Suprapubic skin (tissue), 4 donors: ENCODE data around the gene ABHD12B. TPM values are rescaled to one million over a fixed set of nuclear protein-coding genes. Genes with fewer than 3 reads are reported as not detected.
"Not testable (repeated sequence)": the region's sequence is repeated elsewhere in the genome, so short reads cannot be mapped to it uniquely, and the experiment has no call there.

Experiments
- DNase-seq, 2 donors: peaks; one replicate each; pipeline ENCODE4 v3.0.0-alpha.2; 2019; ENCODE audit warnings: low spot score in 2 of 2
- H3K27ac ChIP-seq: fragments of 200-600 bp; sonication (generic); one replicate; pipeline ENCODE4 v1.5.1; 2019
- H3K27me3 ChIP-seq: fragments of 200-600 bp; sonication (generic); one replicate; pipeline ENCODE4 v1.5.1; 2019
- H3K36me3 ChIP-seq: fragments of 200-600 bp; sonication (generic); one replicate; pipeline ENCODE4 v1.5.1; 2019
- H3K4me1 ChIP-seq: fragments of 200-600 bp; sonication (generic); one replicate; pipeline ENCODE4 v1.5.1; 2019
- H3K4me3 ChIP-seq: fragments of 200-600 bp; sonication (generic); one replicate; pipeline ENCODE4 v1.5.1; 2019; ENCODE audit warnings: mild to moderate bottlenecking
- H3K9me3 ChIP-seq: fragments of 200-600 bp; sonication (generic); one replicate; pipeline ENCODE4 v1.5.1; 2019
- CTCF ChIP-seq, 2 donors: fragments of 200-600 bp in 1 of 2; fragments of 450-650 bp in 1 of 2; sonication (generic) in 1 of 2; IDR thresholded peaks; one replicate each; pipeline ENCODE4 v1.5.1; 2016 to 2019; ENCODE audit warnings: antibody characterized with exemption in 2 of 2, mild to moderate bottlenecking in 1 of 2, moderate library complexity in 1 of 2
- EP300 ChIP-seq: sonication (generic); formaldehyde crosslinking; IDR thresholded peaks from one replicate; pipeline ENCODE4 v1.6.1; 2017; ENCODE audit warnings: antibody characterized with exemption
- POLR2A ChIP-seq, 2 donors: fragments of 450-650 bp; IDR thresholded peaks; one replicate each; pipeline ENCODE4 v1.6.1; 2017; ENCODE audit warnings: antibody characterized with exemption in 2 of 2, mild to moderate bottlenecking in 2 of 2, moderate library complexity in 2 of 2
- POLR2AphosphoS5 ChIP-seq, 3 donors: sonication (generic); formaldehyde crosslinking; IDR thresholded peaks; one replicate each; pipeline ENCODE4 v1.6.1; 2017; ENCODE audit warnings: antibody characterized with exemption in 3 of 3
- WGBS: methylation state at CpG from one replicate; pipeline ENCODE4 v1.1.5; 2018; 5-methylcytosine and 5-hydroxymethylcytosine counted together
- total RNA-seq, 4 donors: library from RNA; depleted of rRNA; stranded (reverse); fragments of >200 nt; gene quantifications; one replicate each; pipeline ENCODE4 v1.1.0, GENCODE V29; 2016

ABHD12B gene
- total RNA-seq, 4 donors from 2014 or later = 9.1 to 32.0 (median 25.2) TPM

GRCh38 chr14:50917449-50917848, 45.6 kb downstream of the ABHD12B start:
- no peak overlapping the region for H3K27ac ChIP-seq
- H3K9me3 ChIP-seq = no peaks in the 10 kb centered on the region
- no peak for TF ChIP-seq CTCF (IDR thresholded peaks at IDR 0.05)
- no peak for TF ChIP-seq POLR2AphosphoS5 (IDR thresholded peaks at IDR 0.05)
- TF ChIP-seq POLR2A (IDR thresholded peaks at IDR 0.05) = no peak
- TF ChIP-seq EP300 = no peak
- H3K4me1 ChIP-seq = no peaks in the 10 kb centered on the region
- H3K27me3 ChIP-seq = no peaks in the 10 kb centered on the region
- peaks cover 81% of the 10 kb centered on the region for H3K36me3 ChIP-seq
- H3K4me3 ChIP-seq = no peak overlapping the region
- 87% methylated on average over 6 of the region's 6 CpGs for WGBS
- DNase-seq = no peak

- 89% methylated on average over 5 of the region's 5 CpGs for WGBS
- peaks cover 69% of the 10 kb centered on the region for H3K36me3 ChIP-seq
- not testable (repeated sequence) for H3K9me3 ChIP-seq, DNase-seq, H3K27ac ChIP-seq, H3K27me3 ChIP-seq, H3K4me3 ChIP-seq, H3K4me1 ChIP-seq
Measured at GRCh38 chr14:50919524-50919923, 47.7 kb downstream of the ABHD12B start.

GRCh38 chr14:50920482-50921230, 48.8 kb downstream of the ABHD12B start:
- H3K4me3 ChIP-seq = no peak overlapping the region
- 79% methylated on average over 9 of the region's 9 CpGs for WGBS
- H3K9me3 ChIP-seq = no peaks in the 10 kb centered on the region
- no peaks in the 10 kb centered on the region for H3K27me3 ChIP-seq
- TF ChIP-seq POLR2AphosphoS5 (IDR thresholded peaks at IDR 0.05) = no peak
- TF ChIP-seq EP300 = no peak
- H3K36me3 ChIP-seq = peaks cover 62% of the 10 kb centered on the region
- no peaks in the 10 kb centered on the region for H3K4me1 ChIP-seq
- no peak for DNase-seq
- no peak overlapping the region for H3K27ac ChIP-seq

- no peaks in the 10 kb centered on the region for H3K27me3 ChIP-seq
- H3K4me1 ChIP-seq = no peaks in the 10 kb centered on the region
- H3K4me3 ChIP-seq = no peak overlapping the region
- peaks cover 51% of the 10 kb centered on the region for H3K36me3 ChIP-seq
- DNase-seq = no peak
- WGBS = 76% methylated on average over 2 of the region's 2 CpGs
- no peak overlapping the region for H3K27ac ChIP-seq
- TF ChIP-seq EP300 = no peak
- TF ChIP-seq POLR2AphosphoS5 (IDR thresholded peaks at IDR 0.05) = no peak
- no peak for TF ChIP-seq POLR2A (IDR thresholded peaks at IDR 0.05)
- no peak for TF ChIP-seq CTCF (IDR thresholded peaks at IDR 0.05)
- H3K9me3 ChIP-seq = no peaks in the 10 kb centered on the region
Measured at GRCh38 chr14:50922803-50923202, 51.0 kb downstream of the ABHD12B start.

GRCh38 chr14:50924236-50924635, 52.4 kb downstream of the ABHD12B start:
- Histone ChIP-seq H3K4me1 (no peaks in the 10 kb centered on the region), H3K36me3 (peaks cover 52% of the 10 kb centered on the region), H3K9me3 (no peaks in the 10 kb centered on the region), H3K4me3 (no peak overlapping the region), H3K27ac (no peak overlapping the region), H3K27me3 (no peaks in the 10 kb centered on the region)
- WGBS = 58% methylated on average over 6 of the region's 6 CpGs
- TF ChIP-seq EP300 (no peak), CTCF (IDR thresholded peaks at IDR 0.05) (no peak), POLR2A (IDR thresholded peaks at IDR 0.05) (no peak), POLR2AphosphoS5 (IDR thresholded peaks at IDR 0.05) (no peak)
- DNase-seq = no peak

GRCh38 chr14:50924843-50925242, 53.0 kb downstream of the ABHD12B start:
- H3K36me3 ChIP-seq = peaks cover 52% of the 10 kb centered on the region
- H3K4me3 ChIP-seq = no peak overlapping the region
- H3K27me3 ChIP-seq = no peaks in the 10 kb centered on the region
- H3K27ac ChIP-seq = no peak overlapping the region
- TF ChIP-seq EP300 (no peak), CTCF (IDR thresholded peaks at IDR 0.05) (no peak), POLR2AphosphoS5 (IDR thresholded peaks at IDR 0.05) (no peak), POLR2A (IDR thresholded peaks at IDR 0.05) (no peak)
- no peaks in the 10 kb centered on the region for H3K4me1 ChIP-seq
- 82% methylated on average over 4 of the region's 4 CpGs for WGBS
- no peaks in the 10 kb centered on the region for H3K9me3 ChIP-seq
- no peak for DNase-seq
